Psoas muscle (tissue), 7 donors: ENCODE results near the gene C16orf87. TPM values are rescaled to one million over a fixed set of nuclear protein-coding genes. Genes with fewer than 3 reads are reported as not detected.

ENCODE experiments used
- polyA plus RNA-seq, 3 donors: library from polyadenylated mRNA; stranded (reverse); fragments of 200-250 nt; gene quantifications; one replicate each; pipeline ENCODE4 v1.2.3, GENCODE V29; 2013
- total RNA-seq, 4 donors: library from RNA; stranded (reverse); fragmentation: NEBNext Ultra II Directional in 2 of 4; extraction: Animal tissue kit (Norgen Biotek cat#: 25700) in 2 of 4; gene quantifications; one replicate each; pipeline versions ENCODE4 v1.2.1 to v1.2.4, GENCODE V29; 2021 to 2023
- donor health status: healthy with polysubstance abuse.
- donor health status: DM: no; HTN: no; CAD: no; lungs with moderate emphysema.
- donor health status: Bipolar disorder and iron deficiency.
- donor health status: healthy.
- donor health status: DM: no; HTN: no; CAD: no.
- donor health status: DM: no; HTN: no; CAD: no.
- donor health status: DM: yes; HTN: yes; CAD: no.

The C16orf87 gene
- total and polyA plus RNA-seq, 7 donors, result 5.8 to 29.4 (median 20.1) TPM

Other genes with a start within 250 kb of the C16orf87 start
- gene SHCBP1, start 209.8 kb downstream of the C16orf87 start, total RNA-seq, result 1 to 10 TPM in 1 of 4 donors, under 1 TPM in 3; 0.28 to 1.2 (median 0.42) TPM
- gene SHCBP1, start 209.8 kb downstream of the C16orf87 start, polyA plus RNA-seq, result under 1 TPM; 0.18 to 0.46 (median 0.35) TPM
- gene VPS35, start 142.0 kb downstream of the C16orf87 start, total RNA-seq, result 10 to 100 TPM; 29.9 to 49.8 (median 40.4) TPM
- gene VPS35, start 142.0 kb downstream of the C16orf87 start, polyA plus RNA-seq, result 10 to 100 TPM; 22.8 to 47.0 (median 23.5) TPM
- gene ORC6, start 141.5 kb downstream of the C16orf87 start, total RNA-seq, result under 1 TPM; 0.26 to 0.79 (median 0.34) TPM
- gene ORC6, start 141.5 kb downstream of the C16orf87 start, polyA plus RNA-seq, result 1 to 10 TPM in 2 of 3 donors, under 1 TPM in 1; 0.70 to 2.5 (median 1.6) TPM
- 10 to 100 TPM; 13.2 to 41.1 (median 36.6) TPM for gene MYLK3, start 82.8 kb downstream of the C16orf87 start, total RNA-seq
- gene MYLK3, start 82.8 kb downstream of the C16orf87 start, polyA plus RNA-seq, result 1 to 10 TPM; 1.4 to 6.8 (median 5.4) TPM
- 100 to 1,000 TPM in 1 of 4 donors, 10 to 100 TPM in 3; 27.7 to 110 (median 65.3) TPM for gene GPT2, start 53.2 kb upstream of the C16orf87 start, total RNA-seq
- 10 to 100 TPM; 25.7 to 52.5 (median 41.1) TPM for gene GPT2, start 53.2 kb upstream of the C16orf87 start, polyA plus RNA-seq
- 10 to 100 TPM; 64.3 to 96.4 (median 84.7) TPM for gene DNAJA2, start 142.5 kb upstream of the C16orf87 start, total RNA-seq
- gene DNAJA2, start 142.5 kb upstream of the C16orf87 start, polyA plus RNA-seq, result 10 to 100 TPM; 68.7 to 78.5 (median 69.3) TPM